HCT116 (cell line): Measurements from ENCODE around the gene ANKRD23.

Experiments used
- CBX3 ChIP-seq: IDR thresholded peaks from 2 replicates; pipeline ENCODE4 v1.6.1; 2012; ENCODE audit warnings: low read depth
- CTCF ChIP-seq, 3 experiments: fragments of 200-600 bp in 1 of 3; sonication (generic) in 1 of 3; IDR thresholded peaks in 2 of 3; conservative IDR thresholded peaks in 1 of 3; 2 replicates each; pipeline ENCODE4 v1.5.1; 2012 to 2017; ENCODE audit warnings: low read depth in 2 of 3, low read length in 2 of 3, antibody characterized with exemption in 1 of 3, borderline replicate concordance in 1 of 3, control low read depth in 1 of 3, mild to moderate bottlenecking in 1 of 3, mixed read lengths in 1 of 3, mixed run types in 1 of 3, moderate library complexity in 1 of 3; ENCODE audit not compliant: insufficient read depth in 1 of 3
- EGR1 ChIP-seq: IDR thresholded peaks from 2 replicates; pipeline ENCODE4 v1.6.1; 2012; ENCODE audit warnings: low read depth
- EZH2 ChIP-seq: fragments of 200-600 bp; sonication (generic); IDR thresholded peaks from 2 replicates; pipeline ENCODE4 v1.6.1; 2017; ENCODE audit warnings: antibody characterized with exemption, mixed run types
- EZH2phosphoT487 ChIP-seq: fragments of 200-600 bp; IDR thresholded peaks from 2 replicates; pipeline ENCODE4 v1.6.1; 2018; ENCODE audit warnings: antibody characterized with exemption, borderline replicate concordance
- POLR2A ChIP-seq: IDR thresholded peaks from 2 replicates; pipeline ENCODE4 v1.7.0; 2011; ENCODE audit warnings: borderline replicate concordance; ENCODE audit not compliant: insufficient read depth, insufficient read length; ENCODE audit errors: extremely low read depth
- POLR2AphosphoS5 ChIP-seq: IDR thresholded peaks from 2 replicates; pipeline ENCODE4 v1.6.1; 2011; ENCODE audit warnings: mild to moderate bottlenecking, low read depth, low read length, moderate library complexity
- TCF7L2 ChIP-seq: IDR thresholded peaks from 2 replicates; pipeline ENCODE4 v1.7.0; 2011; ENCODE audit warnings: borderline replicate concordance, inconsistent platforms; ENCODE audit not compliant: insufficient read depth, insufficient read length; ENCODE audit errors: extremely low read depth
- ZFX ChIP-seq: fragments of 450-650 bp; IDR thresholded peaks from 2 replicates; pipeline ENCODE4 v1.6.1; 2017
- ZNF274 ChIP-seq: fragments of 200-500 bp; sonication (Bioruptor generic); IDR thresholded peaks from 2 replicates; pipeline ENCODE4 v1.6.1; 2014; ENCODE audit warnings: mild to moderate bottlenecking, low read depth, low read length, inconsistent platforms
- TF ChIP-seq, protein P1 (sequence below): IDR thresholded peaks from 2 replicates; pipeline ENCODE4 v1.6.1; 2012
- TF ChIP-seq, protein P2 (sequence below): IDR thresholded peaks from 2 replicates; pipeline ENCODE4 v1.6.1; 2012
- TF ChIP-seq, protein P3 (sequence below): IDR thresholded peaks from 2 replicates; pipeline ENCODE4 v1.6.1; 2011; ENCODE audit warnings: mild to moderate bottlenecking, low read length, moderate library complexity; ENCODE audit not compliant: insufficient replicate concordance; ENCODE audit errors: extremely low read depth

DNA sequence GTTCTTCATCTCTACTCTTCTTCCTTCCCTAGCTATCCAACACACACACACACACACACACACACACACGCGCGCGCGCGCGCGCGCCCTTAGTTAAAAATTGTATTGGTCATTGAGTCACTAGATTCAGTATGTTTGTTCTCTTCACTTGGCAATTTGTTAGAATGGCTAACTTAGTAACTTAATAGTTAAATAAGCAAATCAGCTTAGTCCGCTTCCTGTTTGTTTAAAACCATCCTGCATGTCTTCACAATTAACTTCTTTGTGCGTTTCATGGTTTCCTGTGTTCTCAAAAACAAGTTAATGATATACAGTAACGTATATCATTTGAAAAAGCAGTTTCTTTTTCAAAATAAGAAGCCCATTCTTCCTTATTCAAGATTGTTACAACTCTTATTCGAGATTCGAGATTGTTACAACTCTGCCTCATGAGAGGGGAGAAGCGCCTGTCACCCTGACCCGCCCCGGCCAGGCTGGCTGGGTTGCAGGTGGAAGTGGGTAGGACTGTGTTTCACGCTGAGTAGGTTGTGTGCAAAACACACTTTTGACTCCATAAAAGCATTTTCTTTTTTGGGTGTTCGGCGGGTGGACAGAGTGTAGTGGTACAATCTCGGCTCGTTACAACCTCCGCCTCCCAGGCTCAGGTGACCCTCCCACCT is 37.2 kb downstream of the ANKRD23 start:
- TF ChIP-seq POLR2AphosphoS5 (no peak), CTCF (IDR thresholded peaks at IDR 0.05 in 2 of 3, conservative IDR thresholded peaks at IDR 0.05 in 1 of 3; ENCODE audit: borderline replicate concordance in 1 of 3, insufficient read depth in 1 of 3, low read depth in 2 of 3, low read length in 2 of 3) (no peak), POLR2A (no peak), ZNF274 (no peak), EZH2phosphoT487 (no peak), ZFX (no peak), CBX3 (no peak), EZH2 (no peak), TCF7L2 (no peak), EGR1 (no peak)
- TF ChIP-seq, protein P1, sequence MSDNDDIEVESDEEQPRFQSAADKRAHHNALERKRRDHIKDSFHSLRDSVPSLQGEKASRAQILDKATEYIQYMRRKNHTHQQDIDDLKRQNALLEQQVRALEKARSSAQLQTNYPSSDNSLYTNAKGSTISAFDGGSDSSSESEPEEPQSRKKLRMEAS: no peak
- TF ChIP-seq, protein P2, sequence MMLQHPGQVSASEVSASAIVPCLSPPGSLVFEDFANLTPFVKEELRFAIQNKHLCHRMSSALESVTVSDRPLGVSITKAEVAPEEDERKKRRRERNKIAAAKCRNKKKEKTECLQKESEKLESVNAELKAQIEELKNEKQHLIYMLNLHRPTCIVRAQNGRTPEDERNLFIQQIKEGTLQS: no peak
- TF ChIP-seq, protein P3, sequence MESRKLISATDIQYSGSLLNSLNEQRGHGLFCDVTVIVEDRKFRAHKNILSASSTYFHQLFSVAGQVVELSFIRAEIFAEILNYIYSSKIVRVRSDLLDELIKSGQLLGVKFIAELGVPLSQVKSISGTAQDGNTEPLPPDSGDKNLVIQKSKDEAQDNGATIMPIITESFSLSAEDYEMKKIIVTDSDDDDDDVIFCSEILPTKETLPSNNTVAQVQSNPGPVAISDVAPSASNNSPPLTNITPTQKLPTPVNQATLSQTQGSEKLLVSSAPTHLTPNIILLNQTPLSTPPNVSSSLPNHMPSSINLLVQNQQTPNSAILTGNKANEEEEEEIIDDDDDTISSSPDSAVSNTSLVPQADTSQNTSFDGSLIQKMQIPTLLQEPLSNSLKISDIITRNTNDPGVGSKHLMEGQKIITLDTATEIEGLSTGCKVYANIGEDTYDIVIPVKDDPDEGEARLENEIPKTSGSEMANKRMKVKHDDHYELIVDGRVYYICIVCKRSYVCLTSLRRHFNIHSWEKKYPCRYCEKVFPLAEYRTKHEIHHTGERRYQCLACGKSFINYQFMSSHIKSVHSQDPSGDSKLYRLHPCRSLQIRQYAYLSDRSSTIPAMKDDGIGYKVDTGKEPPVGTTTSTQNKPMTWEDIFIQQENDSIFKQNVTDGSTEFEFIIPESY: no peak
